H1 (cell line): ENCODE results near the gene RNF123. TPM values are rescaled to one million over a fixed set of nuclear protein-coding genes. Genes with fewer than 3 reads are reported as not detected.

Experiments used
- CTCF ChIA-PET: fragments of 300-600 bp; sonication (Branson Sonifier 250); formaldehyde crosslinking; loops from one replicate; lab custom pipeline; 2021; ENCODE audit not compliant: partially characterized antibody; lab: Charles Lee
- POLR2A ChIA-PET: fragments of 300-600 bp; sonication (Branson Sonifier 250); formaldehyde crosslinking; loops from one replicate; lab custom pipeline; 2021; ENCODE audit warnings: inconsistent platforms; ENCODE audit not compliant: partially characterized antibody; lab: Charles Lee
- DNase-seq, 2 experiments: peaks; one replicate each; pipeline versions ENCODE4 v3.0.0 to v3.0.0-alpha.2; 2010 to 2022; ENCODE audit warnings: low spot score in 2 of 2, low read depth in 1 of 2, mixed read lengths in 1 of 2
- FAIRE-seq: peaks from 2 replicates; lab custom pipeline; 2011; peaks lifted over from hg19 to GRCh38; lab: Jason Lieb, UNC
- H2AFZ ChIP-seq: 2 replicates; pipeline ENCODE4 v1.8.1; 2012; ENCODE audit warnings: low read length, inconsistent platforms
- H2AK5ac ChIP-seq: 2 replicates; pipeline ENCODE4 v1.6.1; 2013; ENCODE audit warnings: low read depth, low read length
- H2BK120ac ChIP-seq: replicated peaks from 2 replicates; pipeline ENCODE3; 2013; ENCODE audit warnings: low read depth, low read length, inconsistent platforms
- H2BK12ac ChIP-seq: 2 replicates; pipeline ENCODE4 v1.6.1; 2013; ENCODE audit warnings: low read depth, low read length
- H2BK15ac ChIP-seq: 2 replicates; pipeline ENCODE4 v1.6.1; 2013; ENCODE audit warnings: low read length
- H2BK20ac ChIP-seq: 2 replicates; pipeline ENCODE4 v1.6.1; 2013; ENCODE audit warnings: low read length
- H2BK5ac ChIP-seq: 2 replicates; pipeline ENCODE4 v1.6.1; 2013; ENCODE audit warnings: low read depth, low read length
- H3K14ac ChIP-seq: 2 replicates; pipeline ENCODE4 v1.6.1; 2013; ENCODE audit warnings: inconsistent platforms; ENCODE audit not compliant: insufficient read length
- H3K18ac ChIP-seq: 2 replicates; pipeline ENCODE4 v1.6.1; 2013; ENCODE audit warnings: low read length; ENCODE audit errors: extremely low read depth
- H3K23ac ChIP-seq: 2 replicates; pipeline ENCODE4 v1.6.1; 2013; ENCODE audit warnings: inconsistent platforms; ENCODE audit not compliant: insufficient read length
- H3K23me2 ChIP-seq: 2 replicates; pipeline ENCODE4 v1.6.1; 2013; ENCODE audit warnings: low read depth, low read length
- H3K27ac ChIP-seq: 2 replicates; pipeline ENCODE4 v1.6.1; 2011; ENCODE audit warnings: low read depth, low read length, inconsistent platforms
- H3K27me3 ChIP-seq, 4 experiments: replicated peaks in 1 of 4; 1 replicate in 1 of 4; 2 replicates in 3 of 4; pipeline versions ENCODE4 v1.6.1 to v1.8.1; 2011 to 2013; ENCODE audit warnings: low read length in 3 of 4, mild to moderate bottlenecking in 3 of 4, inconsistent platforms in 2 of 4, mixed read lengths in 2 of 4, moderate library complexity in 1 of 4; ENCODE audit not compliant: control insufficient read depth in 3 of 4, insufficient read depth in 3 of 4; ENCODE audit errors: extremely low read depth in 1 of 4
- H3K36me3 ChIP-seq, 4 experiments: 2 replicates each; pipeline versions ENCODE4 v1.6.1 to v1.8.1; 2011 to 2013; ENCODE audit warnings: mild to moderate bottlenecking in 4 of 4, low read length in 3 of 4, moderate library complexity in 2 of 4, control low read depth in 1 of 4, inconsistent platforms in 1 of 4; ENCODE audit not compliant: insufficient read depth in 4 of 4, control insufficient read depth in 2 of 4
- H3K4ac ChIP-seq: replicated peaks from 2 replicates; pipeline ENCODE3; 2013; ENCODE audit warnings: low read length, low read depth, mixed read lengths, inconsistent platforms; ENCODE audit not compliant: insufficient read length
- H3K4me1 ChIP-seq, 4 experiments: replicated peaks in 1 of 4; 1 replicate in 1 of 4; 2 replicates in 3 of 4; pipeline versions ENCODE4 v1.6.1 to v1.8.1; 2011 to 2013; ENCODE audit warnings: low read length in 3 of 4, inconsistent platforms in 2 of 4, mixed read lengths in 1 of 4; ENCODE audit not compliant: insufficient read depth in 4 of 4, control insufficient read depth in 3 of 4
- H3K4me2 ChIP-seq, 2 experiments: 2 replicates each; pipeline versions ENCODE4 v1.6.1 to v1.8.1; 2011 to 2013; ENCODE audit warnings: low read depth in 2 of 2, low read length in 2 of 2, control low read depth in 1 of 2, inconsistent platforms in 1 of 2, mild to moderate bottlenecking in 1 of 2; ENCODE audit not compliant: insufficient read depth in 1 of 2
- H3K4me3 ChIP-seq, 4 experiments: fragments of 200-600, 300-600 bp in 1 of 4; sonication (generic), shearing (Covaris generic), sonication (Bioruptor Twin) in 1 of 4; 2 replicates each; pipeline versions ENCODE4 v1.5.1 to v1.8.1; 2011 to 2016; ENCODE audit warnings: low read length in 4 of 4, low read depth in 3 of 4, control low read depth in 2 of 4, inconsistent platforms in 2 of 4, mild to moderate bottlenecking in 2 of 4, mixed read lengths in 1 of 4, moderate library complexity in 1 of 4; ENCODE audit not compliant: insufficient read depth in 2 of 4; ENCODE audit errors: extremely low read depth in 1 of 4
- H3K56ac ChIP-seq: replicated peaks from 2 replicates; pipeline ENCODE3; 2013; ENCODE audit warnings: low read depth, mild to moderate bottlenecking, mixed read lengths, low read length, inconsistent platforms; ENCODE audit not compliant: insufficient read length
- H3K79me1 ChIP-seq: 2 replicates; pipeline ENCODE4 v1.6.1; 2013; ENCODE audit warnings: low read depth, low read length, control low read depth
- H3K79me2 ChIP-seq, 2 experiments: 2 replicates each; pipeline versions ENCODE4 v1.6.1 to v1.8.1; 2012 to 2013; ENCODE audit warnings: low read length in 2 of 2, mild to moderate bottlenecking in 2 of 2, inconsistent platforms in 1 of 2; ENCODE audit not compliant: insufficient read depth in 2 of 2, control insufficient read depth in 1 of 2
- H3K9ac ChIP-seq, 4 experiments: replicated peaks in 1 of 4; 1 replicate in 1 of 4; 2 replicates in 3 of 4; pipeline versions ENCODE4 v1.6.1 to v1.8.1; 2011 to 2013; ENCODE audit warnings: low read depth in 3 of 4, low read length in 3 of 4, control low read depth in 2 of 4, mild to moderate bottlenecking in 2 of 4, moderate library complexity in 2 of 4, inconsistent platforms in 1 of 4; ENCODE audit errors: extremely low read depth in 1 of 4
- H3K9me3 ChIP-seq, 2 experiments: 2 replicates each; pipeline versions ENCODE4 v1.6.1 to v1.8.1; 2012 to 2013; ENCODE audit warnings: mild to moderate bottlenecking in 2 of 2, moderate library complexity in 2 of 2, control low read depth in 1 of 2, inconsistent platforms in 1 of 2, low read depth in 1 of 2, low read length in 1 of 2, mixed read lengths in 1 of 2; ENCODE audit not compliant: insufficient read depth in 2 of 2
- H4K20me1 ChIP-seq, 2 experiments: replicated peaks in 1 of 2; 2 replicates each; pipeline versions ENCODE3 to v1.8.1; 2011 to 2013; ENCODE audit warnings: inconsistent platforms in 2 of 2, low read length in 2 of 2, mild to moderate bottlenecking in 1 of 2; ENCODE audit not compliant: insufficient read depth in 2 of 2, control insufficient read depth in 1 of 2
- H4K5ac ChIP-seq: 2 replicates; pipeline ENCODE4 v1.6.1; 2013; ENCODE audit warnings: low read length, low read depth, mixed read lengths, inconsistent platforms; ENCODE audit not compliant: insufficient read length
- H4K8ac ChIP-seq: 2 replicates; pipeline ENCODE4 v1.8.0; 2013; ENCODE audit warnings: mild to moderate bottlenecking, moderate library complexity, low read length, inconsistent platforms; ENCODE audit not compliant: insufficient read depth; ENCODE audit errors: extremely low read depth
- H4K91ac ChIP-seq: replicated peaks from 2 replicates; pipeline ENCODE3; 2013; ENCODE audit warnings: low read length, mixed read lengths, inconsistent platforms; ENCODE audit not compliant: insufficient read length
- BACH1 ChIP-seq: IDR thresholded peaks from 2 replicates; pipeline ENCODE4 v1.6.1; 2012; ENCODE audit warnings: low read length, improper control_type of control experiment
- CBX5 ChIP-seq: fragments of 300-800, 300-1000 bp; sonication (generic); IDR thresholded peaks from 2 replicates; pipeline ENCODE4 v1.7.1; 2016; ENCODE audit warnings: antibody characterized with exemption, low read length, low read depth
- CHD1 ChIP-seq: IDR thresholded peaks from 2 replicates; pipeline ENCODE4 v1.6.1; 2012; ENCODE audit warnings: low read depth, low read length, improper control_type of control experiment
- CREB1 ChIP-seq: IDR thresholded peaks from 2 replicates; pipeline ENCODE4 v1.6.1; 2012; ENCODE audit warnings: inconsistent platforms
- E2F6 ChIP-seq: IDR thresholded peaks from 2 replicates; pipeline ENCODE4 v1.6.1; 2012; ENCODE audit warnings: inconsistent platforms
- GTF2F1 ChIP-seq: IDR thresholded peaks from 2 replicates; pipeline ENCODE4 v1.6.1; 2012; ENCODE audit warnings: low read depth, low read length, improper control_type of control experiment, borderline replicate concordance
- JUN ChIP-seq: IDR thresholded peaks from 2 replicates; pipeline ENCODE4 v1.6.1; 2011; ENCODE audit warnings: low read depth, mild to moderate bottlenecking, improper control_type of control experiment, low read length
- KDM4A ChIP-seq: IDR thresholded peaks from one replicate; pipeline ENCODE4 v1.7.1; 2012; ENCODE audit warnings: low read depth, mild to moderate bottlenecking, moderate library complexity, low read length, inconsistent platforms; ENCODE audit not compliant: severe bottlenecking
- NANOG ChIP-seq: IDR thresholded peaks from 2 replicates; pipeline ENCODE4 v1.6.1; 2011; ENCODE audit warnings: low read length, low read depth, mild to moderate bottlenecking, inconsistent platforms; ENCODE audit not compliant: insufficient read depth, poor library complexity, severe bottlenecking
- POLR2A ChIP-seq, 2 experiments: IDR thresholded peaks; 1 replicate in 1 of 2; 2 replicates in 1 of 2; pipeline ENCODE4 v1.6.1; 2011; ENCODE audit warnings: low read depth in 2 of 2, low read length in 2 of 2, mild to moderate bottlenecking in 2 of 2; ENCODE audit errors: control extremely low read depth in 1 of 2
- SAP30 ChIP-seq: fragments of 300-600 bp; sonication (generic); IDR thresholded peaks from 2 replicates; pipeline ENCODE4 v1.7.1; 2012; ENCODE audit warnings: low read length, moderate library complexity, mild to moderate bottlenecking, inconsistent platforms; ENCODE audit not compliant: insufficient read depth, insufficient replicate concordance
- TCF12 ChIP-seq: IDR thresholded peaks from 2 replicates; pipeline ENCODE4 v1.6.1; 2011; ENCODE audit warnings: low read depth, mild to moderate bottlenecking, low read length
- YY1 ChIP-seq: IDR thresholded peaks from 2 replicates; pipeline ENCODE4 v1.6.1; 2011; ENCODE audit warnings: low read depth, mild to moderate bottlenecking, low read length
- WGBS, 2 experiments: shearing (Covaris generic) in 1 of 2; methylation state at CpG; one replicate each; pipeline versions ENCODE4 v1.1.6 to v1.1.7; 2013 to 2015; ENCODE audit warnings: low lambda C conversion rate in 2 of 2, mixed read lengths in 2 of 2, inconsistent platforms in 1 of 2, low coverage in 1 of 2, missing lambda C conversion rate in 1 of 2; ENCODE audit not compliant: insufficient replicate concordance in 2 of 2, insufficient coverage in 1 of 2, insufficient read length in 1 of 2; ENCODE audit errors: extremely low coverage in 1 of 2, missing lambda C conversion rate in 1 of 2; 5-methylcytosine and 5-hydroxymethylcytosine counted together
- polyA plus RNA-seq, 7 experiments: library from polyadenylated mRNA; depleted of rRNA in 3 of 7; stranded (reverse) in 5 of 7; unstranded in 2 of 7; fragments of >200 nt in 5 of 7; fragments of 200-250 nt in 2 of 7; gene quantifications; 1 replicate in 5 of 7; 2 replicates in 1 of 7; 4 replicates in 1 of 7; pipeline versions ENCODE4 v1.2.1 to v1.2.3, GENCODE V29; 2011 to 2013; ENCODE audit warnings: missing spikeins in 2 of 7, mixed read lengths in 2 of 7
- total RNA-seq: library from RNA; stranded (reverse); fragmentation: NEBNext Ultra II Directional; extraction: Animal tissue kit (Norgen Biotek cat#: 25700); gene quantifications from 2 replicates; pipeline ENCODE4 v1.2.1, GENCODE V29; 2021

The RNF123 gene
- total and polyA plus RNA-seq, 2 of the 8 experiments (the other 6 are each of a cell fraction or from before 2014, with no cell fraction given), result 30.5 to 57.7 TPM

GRCh38 chr3:49706456-49707112 is 17.2 kb downstream of the RNF123 start:
- no peak overlapping the region for H3K23ac ChIP-seq
- no peaks in the 10 kb centered on the region for H3K79me1 ChIP-seq
- H4K91ac ChIP-seq, result no peak overlapping the region
- no peaks in the 10 kb centered on the region for H3K27me3 ChIP-seq
- no peak overlapping the region for H2BK12ac ChIP-seq
- no peak overlapping the region for H2BK15ac ChIP-seq
- H3K4ac ChIP-seq, result no peak overlapping the region
- no peak overlapping the region for H3K27ac ChIP-seq
- H3K79me2 ChIP-seq, result no peaks in the 10 kb centered on the region
- no peak overlapping the region for H3K4me2 ChIP-seq
- peaks cover 4 to 5% (median 5%) of the 10 kb centered on the region in 4 experiments; a peak in 5 of 8 replicates for H3K36me3 ChIP-seq
- no peak overlapping the region for H3K9ac ChIP-seq
- H3K56ac ChIP-seq, result no peak overlapping the region
- H3K4me3 ChIP-seq, result no peak overlapping the region
- no peak for FAIRE-seq
- no peak overlapping the region for H2AK5ac ChIP-seq
- no peaks in the 10 kb centered on the region for H3K9me3 ChIP-seq
- no peak overlapping the region for H2AFZ ChIP-seq
- H4K20me1 ChIP-seq, result peaks cover 0 to 12% of the 10 kb centered on the region in 2 experiments
- H4K5ac ChIP-seq, result no peak overlapping the region
- no peaks in the 10 kb centered on the region for H3K23me2 ChIP-seq
- ChIA-PET POLR2A (interaction anchor here (0.6 kb wide), 1 partner anchor 12 kb away, joined by 3 read pairs; no protein-coding TSS in a partner anchor), CTCF (interaction anchor here (0.6 to 9.7 kb wide), 3 partner anchors 12 to 119 kb away, joined by 3 to 127 read pairs (median 3); partner anchors contain the start of gene AMIGO3)
- H3K18ac ChIP-seq, result no peak overlapping the region
- H4K8ac ChIP-seq, result no peak overlapping the region
- H2BK5ac ChIP-seq, result no peak overlapping the region
- peaks cover 0 to 3% (median 1%) of the 10 kb centered on the region in 4 experiments; a peak in 4 of 7 replicates for H3K4me1 ChIP-seq
- H2BK120ac ChIP-seq, result no peak overlapping the region
- no peak overlapping the region for H2BK20ac ChIP-seq
- no peak overlapping the region for H3K14ac ChIP-seq
- DNase-seq, result no peak
- whole genome bisulfite sequencing, 2 experiments, result 91% methylated on average over 9 of the region's 9 CpGs; no CpG with 5 or more reads in 1 of the 2 experiments
- TF ChIP-seq YY1 (no peak), SAP30 (no peak), CHD1 (no peak), KDM4A (no peak), CBX5 (no peak), CREB1 (no peak), POLR2A (IDR thresholded peaks at IDR 0.05; ENCODE audit: control extremely low read depth in 1 of 2, low read depth in 2 of 2, low read length in 2 of 2) (no peak), JUN (no peak), NANOG (no peak), GTF2F1 (no peak), BACH1 (no peak), TCF12 (no peak), E2F6 (no peak)
